Effector memory CD4-positive, alpha-beta T cell (primary cell): ENCODE measurements around the gene STC2.
"Not testable (repeated sequence)": the region's sequence is repeated elsewhere in the genome, so short reads cannot be mapped to it uniquely, and the experiment has no call there.

Experiments
- DNase-seq, 3 donors: peaks; one replicate each; pipeline ENCODE4 v3.0.0-alpha.2; 2020
- H3K27ac ChIP-seq: 2 replicates; pipeline ENCODE4 v1.7.0; 2013; ENCODE audit warnings: mild to moderate bottlenecking, low read length, moderate library complexity; ENCODE audit not compliant: insufficient read depth, poor library complexity, severe bottlenecking
- H3K27me3 ChIP-seq: replicated peaks from 2 replicates; pipeline ENCODE4 v1.7.0; 2013; ENCODE audit warnings: mild to moderate bottlenecking, low read length; ENCODE audit not compliant: insufficient read depth, control insufficient read depth, poor library complexity, severe bottlenecking
- H3K36me3 ChIP-seq: 2 replicates; pipeline ENCODE4 v1.7.0; 2013; ENCODE audit warnings: mild to moderate bottlenecking, low read length, moderate library complexity; ENCODE audit not compliant: control insufficient read depth, insufficient read depth
- H3K4me1 ChIP-seq: 2 replicates; pipeline ENCODE4 v1.7.0; 2013; ENCODE audit warnings: low read length, mild to moderate bottlenecking; ENCODE audit not compliant: control insufficient read depth, insufficient read depth, poor library complexity, severe bottlenecking
- H3K4me3 ChIP-seq: 2 replicates; pipeline ENCODE4 v1.7.0; 2013; ENCODE audit warnings: low read length, low read depth, mild to moderate bottlenecking; ENCODE audit not compliant: insufficient read depth, poor library complexity, severe bottlenecking
- H3K9me3 ChIP-seq: 2 replicates; pipeline ENCODE4 v1.7.0; 2013; ENCODE audit warnings: mild to moderate bottlenecking, low read length, moderate library complexity; ENCODE audit not compliant: control insufficient read depth
- total RNA-seq, 3 donors: gene quantifications; one replicate each; lab custom pipeline; 2026; lab: John Stamatoyannopoulos, UW

Gene STC2, protein sequence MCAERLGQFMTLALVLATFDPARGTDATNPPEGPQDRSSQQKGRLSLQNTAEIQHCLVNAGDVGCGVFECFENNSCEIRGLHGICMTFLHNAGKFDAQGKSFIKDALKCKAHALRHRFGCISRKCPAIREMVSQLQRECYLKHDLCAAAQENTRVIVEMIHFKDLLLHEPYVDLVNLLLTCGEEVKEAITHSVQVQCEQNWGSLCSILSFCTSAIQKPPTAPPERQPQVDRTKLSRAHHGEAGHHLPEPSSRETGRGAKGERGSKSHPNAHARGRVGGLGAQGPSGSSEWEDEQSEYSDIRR
- 0 to 0.17 (median 0) reads per million in 3 donors for total RNA-seq

DNA sequence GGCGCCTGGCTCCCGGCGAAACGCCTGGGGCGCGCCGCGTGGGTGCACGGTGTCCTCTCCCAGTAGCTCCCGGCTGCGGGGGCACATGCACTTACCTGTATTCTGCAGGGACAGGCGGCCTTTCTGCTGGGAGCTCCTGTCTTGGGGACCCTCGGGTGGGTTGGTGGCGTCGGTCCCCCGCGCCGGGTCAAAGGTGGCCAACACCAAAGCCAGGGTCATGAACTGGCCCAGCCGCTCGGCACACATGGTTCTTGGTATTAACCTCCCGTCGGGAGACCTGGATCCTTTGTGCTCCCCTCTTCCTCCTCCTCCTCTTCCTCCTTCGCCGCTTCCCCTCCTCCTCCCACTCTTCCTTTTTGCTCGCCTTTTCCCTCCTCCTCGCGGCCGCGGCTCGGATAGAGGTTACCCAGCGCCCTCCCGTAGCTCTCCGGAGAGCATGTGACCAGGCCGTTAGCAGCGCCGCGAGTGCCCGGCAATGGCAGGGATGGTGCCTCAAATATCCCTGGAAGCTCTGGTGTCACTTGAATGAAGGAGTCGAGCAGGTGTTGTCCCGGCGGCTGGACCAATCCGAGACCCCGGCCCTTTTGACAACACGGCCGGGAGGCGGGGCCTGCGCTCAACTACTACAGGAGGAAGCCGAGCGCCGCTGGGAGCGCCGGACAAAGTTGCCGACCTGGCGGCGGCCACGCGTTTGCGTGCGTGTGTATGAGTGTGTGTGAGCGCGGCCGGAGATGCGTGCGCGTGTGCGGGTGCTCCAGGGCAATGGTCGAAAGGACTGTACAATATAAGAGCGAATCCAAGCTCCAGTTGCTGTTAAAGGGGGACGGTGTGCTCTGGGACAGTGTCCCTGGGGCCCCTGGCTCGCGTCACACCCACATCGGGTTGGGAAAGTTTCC is at the start of gene STC2:
STC2 (minus strand) TSS at position 467 of the 896 bp plus-strand sequence; CDS start at position 246, 221 bp downstream.
- Histone ChIP-seq H3K36me3 (no peaks in the 10 kb centered on the region), H3K4me3 (peak within 1 kb of the TSS; percentile 2), H3K27me3 (peaks cover 31% of the 10 kb centered on the region), H3K4me1 (peaks cover 3% of the 10 kb centered on the region), H3K9me3 (no peaks in the 10 kb centered on the region), H3K27ac (no peak within 1 kb of the TSS)
- DNase-seq: no peak

DNA sequence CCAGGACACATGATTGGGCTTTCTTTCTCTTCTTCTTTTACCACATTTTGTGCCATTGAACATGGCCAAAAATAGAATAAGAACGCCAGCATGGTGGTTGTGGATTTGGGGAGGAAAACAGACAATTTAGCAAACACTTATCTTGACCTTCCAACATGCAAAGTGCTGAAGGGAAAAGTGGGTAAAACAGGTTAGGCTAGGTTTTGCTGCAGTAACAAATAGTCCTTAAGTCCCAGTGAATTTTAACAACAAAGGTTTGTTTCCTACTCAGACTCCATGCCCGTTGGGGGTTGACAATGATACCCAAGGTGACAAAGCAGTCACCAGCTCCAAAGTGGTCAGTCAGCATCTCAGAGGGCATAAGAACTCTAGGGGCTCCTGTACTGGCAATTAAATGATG is 43.2 kb upstream of the STC2 start:
- Histone ChIP-seq H3K36me3 (no peaks in the 10 kb centered on the region), H3K9me3 (no peaks in the 10 kb centered on the region), H3K27me3 (peaks cover 4% of the 10 kb centered on the region), H3K4me3 (no peak overlapping the region), H3K4me1 (no peaks in the 10 kb centered on the region), H3K27ac (no peak overlapping the region)
- DNase-seq: no peak

DNA sequence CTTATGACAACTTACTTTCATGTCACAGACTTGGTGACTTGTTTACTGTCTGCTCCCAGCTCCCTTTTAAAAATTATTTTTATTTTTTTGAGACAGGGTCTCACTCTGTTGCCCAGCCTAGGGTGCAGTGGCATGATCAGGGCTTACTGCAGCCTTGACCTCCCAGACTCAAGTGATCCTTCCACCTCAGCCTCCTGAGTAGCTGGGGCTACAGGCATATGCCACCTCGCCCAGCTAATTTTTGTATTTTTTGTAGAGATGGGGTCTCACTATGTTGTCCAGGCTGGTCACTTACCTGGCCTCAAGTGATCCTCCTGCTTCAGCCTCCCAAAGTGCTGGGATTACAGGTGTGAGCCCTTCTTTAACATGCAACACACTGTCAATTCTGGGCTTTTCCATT is 35.2 kb upstream of the STC2 start:
- not testable (repeated sequence) for DNase-seq, H3K9me3 ChIP-seq, H3K27ac ChIP-seq

DNA sequence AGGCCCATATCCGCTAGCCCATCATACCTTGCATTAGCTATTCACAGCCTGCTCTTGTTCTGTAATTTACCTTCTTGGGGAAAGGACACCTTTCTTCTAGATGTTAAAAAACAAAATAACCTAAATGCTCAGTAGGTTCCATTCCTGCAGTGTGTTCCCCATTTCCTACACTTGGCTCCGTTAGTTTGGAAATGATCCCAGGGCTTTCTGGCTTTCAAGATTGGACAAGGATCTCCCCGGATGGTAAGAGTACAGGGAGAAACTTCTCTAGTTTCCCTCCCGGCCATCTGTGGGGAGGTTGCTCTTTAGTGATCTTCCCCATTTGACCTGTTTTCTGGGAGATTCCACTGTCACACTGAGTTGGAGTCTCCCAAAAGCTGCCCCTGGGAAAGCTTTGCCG is 27.3 kb upstream of the STC2 start:
- H3K4me3 ChIP-seq: no peak overlapping the region
- H3K4me1 ChIP-seq: no peaks in the 10 kb centered on the region
- no peaks in the 10 kb centered on the region for H3K9me3 ChIP-seq
- no peaks in the 10 kb centered on the region for H3K27me3 ChIP-seq
- H3K36me3 ChIP-seq: no peaks in the 10 kb centered on the region
- no peak overlapping the region for H3K27ac ChIP-seq
- DNase-seq: no peak

More for the DNA sequence above, 35.2 kb upstream of the STC2 start:
- H3K4me1 ChIP-seq, H3K4me3 ChIP-seq, H3K36me3 ChIP-seq, H3K27me3 ChIP-seq: not testable (repeated sequence)

DNA sequence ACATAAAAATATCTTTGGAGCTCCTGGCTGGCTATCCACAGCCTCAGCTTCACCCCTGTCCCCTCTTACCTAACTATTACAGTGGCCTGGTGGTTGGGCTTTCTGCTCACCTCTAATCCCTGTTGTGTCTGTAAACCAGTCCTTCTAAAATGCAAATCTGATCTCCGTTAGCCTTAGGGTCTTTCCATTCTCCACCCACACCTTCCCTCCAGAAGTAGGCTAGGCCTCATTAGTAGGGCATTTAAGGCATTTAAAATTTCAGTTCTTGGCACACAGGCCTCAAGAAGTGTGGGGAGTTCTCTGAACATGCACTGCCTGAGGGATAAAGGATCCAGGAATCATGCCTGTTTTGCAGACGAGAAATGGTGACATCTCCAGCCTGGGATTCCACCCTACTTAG is 26.4 kb upstream of the STC2 start:
- H3K27me3 ChIP-seq: no peaks in the 10 kb centered on the region
- H3K36me3 ChIP-seq: no peaks in the 10 kb centered on the region
- no peak overlapping the region for H3K27ac ChIP-seq
- no peaks in the 10 kb centered on the region for H3K9me3 ChIP-seq
- H3K4me3 ChIP-seq: no peak overlapping the region
- DNase-seq: no peak
- H3K4me1 ChIP-seq: no peaks in the 10 kb centered on the region

DNA sequence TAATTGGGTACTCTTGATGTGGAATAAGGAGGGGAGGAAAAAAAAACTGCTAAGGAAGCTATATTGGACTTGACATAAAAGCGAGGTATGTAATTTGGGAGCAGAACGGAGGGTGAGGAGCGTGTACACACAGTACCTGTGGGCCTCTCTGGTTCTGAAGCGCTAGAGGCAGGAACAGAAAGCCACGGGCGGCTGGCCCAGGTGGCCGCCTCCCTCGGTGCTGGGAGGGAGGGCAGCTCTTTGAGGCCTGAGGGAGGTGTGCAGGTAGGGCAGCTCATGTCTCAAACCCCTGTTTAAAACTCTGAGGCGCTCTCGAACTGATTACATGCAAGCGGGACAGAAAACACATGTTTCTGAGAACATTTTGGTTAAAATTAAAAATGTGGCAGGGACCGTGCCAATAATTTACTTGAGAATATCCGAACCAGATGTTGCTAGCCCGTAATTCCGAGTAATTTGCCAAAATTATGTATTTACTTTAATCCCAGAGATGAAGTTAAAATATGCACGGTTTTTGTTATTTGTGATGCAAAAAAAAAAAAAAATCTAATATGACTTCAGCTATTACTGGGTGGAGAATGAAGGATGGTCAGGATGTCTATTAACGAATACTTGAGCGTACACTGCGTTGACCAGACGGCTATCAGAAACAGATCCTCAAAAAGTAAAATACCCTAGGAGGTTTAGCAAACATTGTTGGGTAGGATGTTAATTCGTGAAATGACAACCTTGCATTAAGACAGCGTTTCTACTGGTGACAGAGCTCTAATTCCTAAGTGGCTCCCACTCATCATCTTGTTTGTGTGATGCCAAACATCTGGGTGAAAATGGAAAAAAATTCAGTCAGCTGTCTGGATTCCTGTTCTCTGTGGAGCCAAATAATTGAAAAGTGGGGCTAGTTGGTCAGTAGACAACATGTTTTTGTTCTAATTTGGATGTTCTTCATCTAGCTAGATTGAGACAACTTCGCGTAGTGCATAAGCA is 24.4 kb upstream of the STC2 start:
- DNase-seq: no peak
- Histone ChIP-seq H3K36me3 (no peaks in the 10 kb centered on the region), H3K27ac (no peak overlapping the region), H3K4me3 (no peak overlapping the region), H3K4me1 (no peaks in the 10 kb centered on the region), H3K9me3 (no peaks in the 10 kb centered on the region), H3K27me3 (no peaks in the 10 kb centered on the region)

DNA sequence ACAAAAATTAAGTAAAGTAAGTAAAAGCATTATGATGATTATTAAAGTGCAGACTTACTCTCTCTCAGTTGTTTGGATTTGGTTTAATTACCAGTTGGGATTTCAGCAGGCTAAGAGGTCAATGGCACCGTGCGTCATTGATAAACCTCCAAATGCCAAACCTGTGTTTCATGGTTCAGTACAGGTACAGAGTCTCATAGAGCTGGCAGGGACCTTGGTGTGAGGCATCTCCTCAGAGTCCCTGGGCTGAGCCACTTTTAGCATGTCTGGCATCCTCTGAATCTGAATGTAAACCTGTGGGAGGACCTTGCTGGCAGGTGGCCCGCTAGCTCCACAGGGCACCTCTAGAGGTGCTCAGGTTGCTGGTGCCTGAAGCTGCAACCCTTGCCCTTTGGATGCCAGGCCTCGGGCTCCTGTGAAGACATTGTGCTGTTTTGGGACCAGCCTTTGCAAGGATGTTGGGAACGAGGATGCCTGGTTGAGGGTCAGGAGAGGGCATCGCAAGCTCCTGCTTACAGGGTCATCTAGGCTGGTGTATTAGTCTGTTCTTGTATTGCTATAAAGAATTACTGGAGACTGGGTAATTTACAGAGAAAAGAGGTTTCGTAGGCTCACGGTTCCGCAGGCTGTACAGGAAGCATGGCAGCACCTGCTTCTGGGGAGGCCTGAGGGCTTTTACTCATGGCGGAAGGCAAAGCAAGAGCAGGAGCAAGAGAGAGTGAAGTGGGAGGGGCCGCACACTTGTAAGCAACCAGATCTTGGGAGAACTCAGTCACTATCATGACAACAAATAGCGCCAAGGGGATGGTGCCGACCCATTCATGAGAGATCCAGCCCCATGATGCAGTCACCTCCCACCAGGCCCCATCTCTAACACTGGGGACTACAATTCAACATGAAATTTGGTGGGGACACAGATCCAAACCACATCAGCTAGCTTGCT is 14.9 kb upstream of the STC2 start:
- DNase-seq: no peak
- Histone ChIP-seq H3K9me3 (no peaks in the 10 kb centered on the region), H3K4me1 (no peaks in the 10 kb centered on the region), H3K27me3 (no peaks in the 10 kb centered on the region), H3K36me3 (no peaks in the 10 kb centered on the region), H3K27ac (no peak overlapping the region), H3K4me3 (no peak overlapping the region)

DNA sequence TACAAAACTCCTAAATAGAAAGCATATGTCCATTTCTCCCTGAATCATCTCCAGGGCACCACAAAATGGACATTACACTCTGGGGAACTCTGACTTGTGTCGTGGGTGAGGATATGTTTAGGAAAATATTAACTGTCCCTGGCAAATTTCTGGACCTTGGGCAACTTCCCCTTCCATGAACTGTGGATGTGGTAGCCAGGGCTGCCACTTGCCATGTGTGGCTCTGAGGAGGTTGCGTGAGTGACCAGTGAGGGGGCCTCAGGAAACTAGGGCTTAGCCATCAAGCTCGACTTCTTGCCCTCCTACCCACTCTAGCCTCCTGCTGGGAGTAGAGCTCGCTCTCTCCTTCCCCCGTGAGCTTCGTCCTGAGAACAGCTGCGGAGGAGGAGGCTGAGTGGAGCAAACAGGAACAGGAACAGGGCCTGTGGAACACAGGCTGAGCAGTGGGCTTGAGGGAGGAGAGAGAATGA is 13.8 kb upstream of the STC2 start:
- no peak overlapping the region for H3K27ac ChIP-seq
- no peaks in the 10 kb centered on the region for H3K4me1 ChIP-seq
- H3K36me3 ChIP-seq: no peaks in the 10 kb centered on the region
- H3K9me3 ChIP-seq: no peaks in the 10 kb centered on the region
- H3K27me3 ChIP-seq: no peaks in the 10 kb centered on the region
- no peak for DNase-seq
- H3K4me3 ChIP-seq: no peak overlapping the region

DNA sequence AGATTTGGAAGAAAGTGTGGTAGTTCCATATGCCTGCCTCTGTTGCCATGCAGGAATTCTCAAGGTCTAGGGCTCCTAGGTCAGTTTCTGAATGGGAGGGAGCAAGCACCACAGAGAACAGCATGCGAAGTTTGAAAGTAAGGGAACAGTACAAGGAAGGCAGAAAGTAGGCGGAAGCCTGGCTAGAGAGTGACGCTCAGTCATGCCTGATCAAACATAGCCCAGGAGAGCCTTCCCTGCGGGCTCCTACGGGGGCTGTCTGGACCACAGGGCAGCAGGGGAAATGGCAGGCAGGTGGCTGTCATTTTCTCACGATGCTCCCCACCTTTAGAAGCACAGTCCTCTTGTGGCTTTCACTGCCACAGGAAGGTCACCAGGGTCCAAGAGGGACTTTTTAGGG is 12.8 kb upstream of the STC2 start:
- Histone ChIP-seq H3K27ac (no peak overlapping the region), H3K4me1 (no peaks in the 10 kb centered on the region), H3K27me3 (no peaks in the 10 kb centered on the region), H3K4me3 (no peak overlapping the region), H3K36me3 (no peaks in the 10 kb centered on the region), H3K9me3 (no peaks in the 10 kb centered on the region)
- no peak for DNase-seq
